Psoas muscle (tissue), 8 donors: ENCODE measurements around the gene MUCL3. TPM values are rescaled to one million over a fixed set of nuclear protein-coding genes. Genes with fewer than 3 reads are reported as not detected.

Source experiments
- ATAC-seq, 4 donors: fragments of 200-7000 bp; cut with Tn5 transposase; one replicate each; pipeline ENCODE4 v1.9.1; 2020; ENCODE audit warnings: moderate library complexity in 3 of 4, mild to moderate bottlenecking in 2 of 4
- DNase-seq, 2 donors: peaks; one replicate each; pipeline ENCODE4 v3.0.0-alpha.2; 2020
- H3K27ac ChIP-seq: fragments of 200-600 bp; one replicate; pipeline ENCODE4 v1.8.0; 2022
- H3K27me3 ChIP-seq, 3 donors: fragments of 200-600 bp in 1 of 3; one replicate each; pipeline versions ENCODE4 v1.6.1 to v1.8.0; 2013 to 2022; ENCODE audit warnings: low read length in 2 of 3, mild to moderate bottlenecking in 2 of 3, moderate library complexity in 1 of 3; ENCODE audit not compliant: insufficient read depth in 3 of 3
- H3K36me3 ChIP-seq, 2 donors: fragments of 200-600 bp in 1 of 2; one replicate each; pipeline versions ENCODE4 v1.6.1 to v1.8.0; 2013 to 2022; ENCODE audit warnings: low read depth in 1 of 2, mild to moderate bottlenecking in 1 of 2, moderate library complexity in 1 of 2; ENCODE audit not compliant: insufficient read depth in 1 of 2
- H3K4me1 ChIP-seq: fragments of 200-600 bp; one replicate; pipeline ENCODE4 v1.8.0; 2022
- H3K4me3 ChIP-seq: fragments of 200-600 bp; one replicate; pipeline ENCODE4 v1.8.0; 2022; ENCODE audit warnings: mild to moderate bottlenecking
- H3K9me3 ChIP-seq: fragments of 200-600 bp; one replicate; pipeline ENCODE4 v1.8.0; 2022
- CTCF ChIP-seq: fragments of 200-600 bp; IDR thresholded peaks from one replicate; pipeline ENCODE4 v1.8.0; 2022; ENCODE audit warnings: antibody characterized with exemption
- WGBS, 3 donors: extraction: QIAGEN DNeasy Blood & Tissue Kit; methylation state at CpG; one replicate each; pipeline versions ENCODE4 v1.1.6 to v1.1.7; 2013; 5-methylcytosine and 5-hydroxymethylcytosine counted together
- intact Hi-C, 2 donors: fragments of 100-400 bp; cut with DNase I; formaldehyde crosslinking; loops; one replicate each; pipeline versions ENCODE4 v1.11.0 to v1.14.2; 2022
- polyA plus RNA-seq, 3 donors: library from polyadenylated mRNA; stranded (reverse); fragments of 200-250 nt; gene quantifications; one replicate each; pipeline ENCODE4 v1.2.3, GENCODE V29; 2013
- total RNA-seq, 4 donors: library from RNA; stranded (reverse); fragmentation: NEBNext Ultra II Directional in 2 of 4; extraction: Animal tissue kit (Norgen Biotek cat#: 25700) in 2 of 4; gene quantifications; one replicate each; pipeline versions ENCODE4 v1.2.1 to v1.2.4, GENCODE V29; 2021 to 2023
- donor health status: healthy with polysubstance abuse.
- donor health status: DM: no; HTN: no; CAD: no; lungs with moderate emphysema.
- donor health status: Bipolar disorder and iron deficiency.
- donor health status: healthy.
- donor health status: DM: yes; HTN: yes; CAD: no.
- donor health status: DM: no; HTN: no; CAD: no.
- donor health status: DM: no; HTN: no; CAD: no.
- donor health status: DM: yes; HTN: yes; CAD: no.

Gene MUCL3
- total and polyA plus RNA-seq, 7 donors, result not detected

- intact Hi-C loops, result no loop called here
- 89 to 93% (median 91%) methylated on average over 9 of the region's 9 CpGs for WGBS, 3 donors
- TF ChIP-seq CTCF, result no peak
- Histone ChIP-seq H3K4me1 (no peaks in the 10 kb centered on the region), H3K27me3 (peaks cover 0 to 5% (median 0%) of the 10 kb centered on the region in 3 donors), H3K27ac (no peak overlapping the region), H3K36me3 (no peaks in the 10 kb centered on the region), H3K4me3 (no peak overlapping the region), H3K9me3 (no peaks in the 10 kb centered on the region)
- no peak for DNase-seq
- ATAC-seq, result no peak
These were observed 47.5 kb downstream of the MUCL3 start for GRCh38 chr6:30988209-30988825.

- no peak for ATAC-seq
- H3K27me3 ChIP-seq, result no peaks in the 10 kb centered on the region
- no peak for TF ChIP-seq CTCF
- H3K4me3 ChIP-seq, result no peak overlapping the region
- H3K9me3 ChIP-seq, result no peaks in the 10 kb centered on the region
- WGBS, 3 donors, result 45 to 49% (median 46%) methylated on average over 8 of the region's 8 CpGs
- no peak overlapping the region for H3K27ac ChIP-seq
- intact Hi-C loops, result no loop called here
- H3K4me1 ChIP-seq, result no peaks in the 10 kb centered on the region
- DNase-seq, result no peak
- H3K36me3 ChIP-seq, result no peaks in the 10 kb centered on the region
These were observed 49.8 kb downstream of the MUCL3 start for GRCh38 chr6:30990422-30991086.

GRCh38 chr6:30991891-30992290 is 51.1 kb downstream of the MUCL3 start:
- ATAC-seq, result no peak

GRCh38 chr6:30997301-30997700 is 56.5 kb downstream of the MUCL3 start:
- no peaks in the 10 kb centered on the region for H3K27me3 ChIP-seq
- intact Hi-C loops, result no loop called here
- no peak overlapping the region for H3K4me3 ChIP-seq
- H3K4me1 ChIP-seq, result no peaks in the 10 kb centered on the region
- 95 to 100% (median 97%) methylated on average over 2 of the region's 2 CpGs for WGBS, 3 donors
- H3K27ac ChIP-seq, result no peak overlapping the region
- H3K36me3 ChIP-seq, result no peaks in the 10 kb centered on the region
- DNase-seq, result no peak
- TF ChIP-seq CTCF, result no peak
- no peaks in the 10 kb centered on the region for H3K9me3 ChIP-seq
- no peak for ATAC-seq

More at GRCh38 chr6:30991891-30992290, 51.1 kb downstream of the MUCL3 start:
- Histone ChIP-seq H3K27me3 (no peaks in the 10 kb centered on the region), H3K4me3 (no peak overlapping the region), H3K4me1 (no peaks in the 10 kb centered on the region), H3K36me3 (no peaks in the 10 kb centered on the region), H3K27ac (no peak overlapping the region), H3K9me3 (no peaks in the 10 kb centered on the region)
- TF ChIP-seq CTCF, result no peak
- 70 to 83% (median 76%) methylated on average over 2 of the region's 2 CpGs for WGBS, 3 donors
- DNase-seq, result no peak
- intact Hi-C loops, result no loop called here
